ENCODE data around the gene ANTXR2.

GRCh38 chr4:79964020-79964399 lies 109.0 kb downstream of the ANTXR2 start:
- TF ChIP-seq EP300 (IDR thresholded peaks at IDR 0.05) (no peak), POLR2A (IDR thresholded peaks at IDR 0.05; ENCODE audit: low read depth) (no peak), POLR2AphosphoS5 (IDR thresholded peaks at IDR 0.05) (no peak)
- TF ChIP-seq, protein P1, sequence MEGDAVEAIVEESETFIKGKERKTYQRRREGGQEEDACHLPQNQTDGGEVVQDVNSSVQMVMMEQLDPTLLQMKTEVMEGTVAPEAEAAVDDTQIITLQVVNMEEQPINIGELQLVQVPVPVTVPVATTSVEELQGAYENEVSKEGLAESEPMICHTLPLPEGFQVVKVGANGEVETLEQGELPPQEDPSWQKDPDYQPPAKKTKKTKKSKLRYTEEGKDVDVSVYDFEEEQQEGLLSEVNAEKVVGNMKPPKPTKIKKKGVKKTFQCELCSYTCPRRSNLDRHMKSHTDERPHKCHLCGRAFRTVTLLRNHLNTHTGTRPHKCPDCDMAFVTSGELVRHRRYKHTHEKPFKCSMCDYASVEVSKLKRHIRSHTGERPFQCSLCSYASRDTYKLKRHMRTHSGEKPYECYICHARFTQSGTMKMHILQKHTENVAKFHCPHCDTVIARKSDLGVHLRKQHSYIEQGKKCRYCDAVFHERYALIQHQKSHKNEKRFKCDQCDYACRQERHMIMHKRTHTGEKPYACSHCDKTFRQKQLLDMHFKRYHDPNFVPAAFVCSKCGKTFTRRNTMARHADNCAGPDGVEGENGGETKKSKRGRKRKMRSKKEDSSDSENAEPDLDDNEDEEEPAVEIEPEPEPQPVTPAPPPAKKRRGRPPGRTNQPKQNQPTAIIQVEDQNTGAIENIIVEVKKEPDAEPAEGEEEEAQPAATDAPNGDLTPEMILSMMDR (IDR thresholded peaks at IDR 0.05), result no peak

All from esophagus muscularis mucosa (tissue), 4 donors.